Measurements from ENCODE around the gene BTLA. TPM values are rescaled to one million over a fixed set of nuclear protein-coding genes. Genes with fewer than 3 reads are reported as not detected.
"Not testable (repeated sequence)": the region's sequence is repeated elsewhere in the genome, so short reads cannot be mapped to it uniquely, and the experiment has no call there.

The BTLA gene
- total and polyA plus RNA-seq, 8 donors, result 0.14 to 1.6 (median 0.43) TPM

GRCh38 chr3:112425858-112426750, 73.2 kb downstream of the BTLA start:
- H3K36me3 ChIP-seq, result no peaks in the 10 kb centered on the region
- TF ChIP-seq, protein P1, sequence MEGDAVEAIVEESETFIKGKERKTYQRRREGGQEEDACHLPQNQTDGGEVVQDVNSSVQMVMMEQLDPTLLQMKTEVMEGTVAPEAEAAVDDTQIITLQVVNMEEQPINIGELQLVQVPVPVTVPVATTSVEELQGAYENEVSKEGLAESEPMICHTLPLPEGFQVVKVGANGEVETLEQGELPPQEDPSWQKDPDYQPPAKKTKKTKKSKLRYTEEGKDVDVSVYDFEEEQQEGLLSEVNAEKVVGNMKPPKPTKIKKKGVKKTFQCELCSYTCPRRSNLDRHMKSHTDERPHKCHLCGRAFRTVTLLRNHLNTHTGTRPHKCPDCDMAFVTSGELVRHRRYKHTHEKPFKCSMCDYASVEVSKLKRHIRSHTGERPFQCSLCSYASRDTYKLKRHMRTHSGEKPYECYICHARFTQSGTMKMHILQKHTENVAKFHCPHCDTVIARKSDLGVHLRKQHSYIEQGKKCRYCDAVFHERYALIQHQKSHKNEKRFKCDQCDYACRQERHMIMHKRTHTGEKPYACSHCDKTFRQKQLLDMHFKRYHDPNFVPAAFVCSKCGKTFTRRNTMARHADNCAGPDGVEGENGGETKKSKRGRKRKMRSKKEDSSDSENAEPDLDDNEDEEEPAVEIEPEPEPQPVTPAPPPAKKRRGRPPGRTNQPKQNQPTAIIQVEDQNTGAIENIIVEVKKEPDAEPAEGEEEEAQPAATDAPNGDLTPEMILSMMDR (IDR thresholded peaks at IDR 0.05), result no peak
- H3K4me1 ChIP-seq, result no peaks in the 10 kb centered on the region
- intact Hi-C loops (cut with DNase I), result no loop called here
- no peaks in the 10 kb centered on the region for H3K27me3 ChIP-seq
- ATAC-seq, result no peak
- H3K9me3 ChIP-seq, result no peaks in the 10 kb centered on the region
- DNase-seq, result no peak
- H3K4me3 ChIP-seq, result no peak overlapping the region
- H3K27ac ChIP-seq, result no peak overlapping the region

DNA sequence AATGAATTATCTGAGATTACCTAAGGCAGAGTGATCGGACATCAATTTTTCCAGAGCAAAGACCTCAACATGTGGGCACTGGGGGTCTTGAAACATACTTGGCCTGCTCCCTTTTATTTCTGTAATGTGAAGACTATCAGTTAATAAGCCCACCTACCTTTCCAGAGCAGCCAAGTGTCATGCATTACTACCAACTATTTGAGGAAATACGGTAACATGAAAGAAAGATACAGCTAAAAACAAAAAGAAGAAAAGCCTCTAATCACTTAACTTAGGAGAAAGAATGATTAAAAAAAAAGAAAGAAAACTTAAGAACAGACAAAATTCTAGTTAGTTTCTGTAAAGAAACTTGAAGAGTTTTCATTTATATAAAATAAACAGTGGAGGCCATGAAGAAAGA, 73.9 kb downstream of the BTLA start:
- no peak for ATAC-seq
- Histone ChIP-seq H3K36me3 (no peaks in the 10 kb centered on the region), H3K27me3 (no peaks in the 10 kb centered on the region), H3K4me1 (no peaks in the 10 kb centered on the region), H3K4me3 (no peak overlapping the region), H3K9me3 (no peaks in the 10 kb centered on the region), H3K27ac (no peak overlapping the region)
- TF ChIP-seq, protein P1 (IDR thresholded peaks at IDR 0.05), result no peak
- intact Hi-C loops (cut with DNase I), result no loop called here
- no peak for DNase-seq

DNA sequence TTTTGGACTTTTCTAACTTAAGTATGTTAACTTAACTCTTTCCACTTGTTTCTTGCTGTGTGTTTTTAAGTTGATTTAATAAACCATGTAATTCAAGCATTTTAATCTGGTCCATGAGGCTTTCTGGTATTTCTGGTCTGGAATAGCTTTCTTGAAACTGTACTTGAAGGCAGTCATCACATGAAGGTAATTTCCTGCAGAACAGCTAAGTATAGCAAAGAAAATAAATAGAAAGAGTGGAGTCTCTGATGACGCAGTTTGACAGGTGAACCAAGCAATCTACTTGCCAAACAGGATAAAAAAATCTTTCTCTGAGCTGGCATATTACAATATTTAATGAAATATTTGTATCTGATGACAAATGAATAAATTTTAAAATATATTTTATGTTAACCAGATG, 74.9 kb downstream of the BTLA start:
- DNase-seq (peak in 1 of 4 donors; percentile 43), ATAC-seq (peak; percentile 82)
- Histone ChIP-seq H3K27me3 (no peaks in the 10 kb centered on the region), H3K36me3 (no peaks in the 10 kb centered on the region), H3K27ac (peak overlapping the region in 1 of 2 donors; percentile 33), H3K9me3 (no peaks in the 10 kb centered on the region), H3K4me1 (no peaks in the 10 kb centered on the region), H3K4me3 (no peak overlapping the region)
- intact Hi-C loops (cut with DNase I), result no loop called here
- TF ChIP-seq, protein P1 (IDR thresholded peaks at IDR 0.05), result no peak

DNA sequence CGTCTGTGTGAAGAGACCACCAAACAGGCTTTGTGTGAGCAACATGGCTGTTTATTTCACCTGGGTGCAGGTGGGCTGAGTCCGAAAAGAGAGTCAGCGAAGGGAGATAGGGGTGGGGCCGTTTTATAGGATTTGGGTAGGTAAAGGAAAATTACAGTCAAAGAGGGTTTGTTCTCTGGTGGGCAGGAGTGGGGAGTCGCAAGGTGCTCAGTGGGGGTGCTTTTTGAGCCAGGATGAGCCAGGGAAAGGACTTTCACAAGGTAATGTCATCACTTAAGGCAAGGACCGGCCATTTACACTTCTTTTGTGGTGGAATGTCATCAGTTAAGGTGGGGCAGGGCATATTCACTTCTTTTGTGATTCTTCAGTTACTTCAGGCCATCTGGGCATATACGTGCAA, 76.4 kb downstream of the BTLA start:
- H3K4me3 ChIP-seq; H3K27ac ChIP-seq; H3K36me3 ChIP-seq; H3K27me3 ChIP-seq; H3K9me3 ChIP-seq; H3K4me1 ChIP-seq; DNase-seq; ATAC-seq; intact Hi-C loops (cut with DNase I): not testable (repeated sequence)

DNA sequence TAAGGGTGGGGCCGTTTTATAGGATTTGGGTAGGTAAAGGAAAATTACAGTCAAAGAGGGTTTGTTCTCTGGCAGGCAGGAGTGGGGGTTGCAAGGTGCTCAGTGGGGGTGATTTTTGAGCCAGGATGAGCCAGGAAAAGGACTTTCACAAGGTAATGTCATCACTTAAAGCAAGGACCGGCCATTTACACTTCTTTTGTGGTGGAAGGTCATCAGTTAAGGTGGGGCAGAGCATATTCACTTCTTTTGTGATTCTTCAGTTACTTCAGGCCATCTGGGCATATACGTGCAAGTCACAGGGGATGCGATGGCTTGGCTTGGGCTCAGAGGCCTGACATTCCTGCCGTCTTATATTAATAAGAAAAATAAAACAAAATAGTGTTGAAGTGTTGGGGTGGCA, 80.7 kb downstream of the BTLA start:
- intact Hi-C loops (cut with DNase I); H3K36me3 ChIP-seq; H3K4me3 ChIP-seq; DNase-seq; H3K27me3 ChIP-seq; H3K9me3 ChIP-seq; ATAC-seq; H3K27ac ChIP-seq; H3K4me1 ChIP-seq: not testable (repeated sequence)

- H3K4me1 ChIP-seq, result no peaks in the 10 kb centered on the region
- no peak for DNase-seq
- no peaks in the 10 kb centered on the region for H3K36me3 ChIP-seq
- no peaks in the 10 kb centered on the region for H3K27me3 ChIP-seq
- ATAC-seq, result no peak
- no peaks in the 10 kb centered on the region for H3K9me3 ChIP-seq
- no peak overlapping the region for H3K4me3 ChIP-seq
- TF ChIP-seq, protein P1 (IDR thresholded peaks at IDR 0.05), result no peak
- H3K27ac ChIP-seq, result no peak overlapping the region
- intact Hi-C loops (cut with DNase I), result no loop called here
These were observed 81.5 kb downstream of the BTLA start for GRCh38 chr3:112417696-112418318.
